ENCODE results near the gene SLC25A2.

Gene SLC25A2

DNA sequence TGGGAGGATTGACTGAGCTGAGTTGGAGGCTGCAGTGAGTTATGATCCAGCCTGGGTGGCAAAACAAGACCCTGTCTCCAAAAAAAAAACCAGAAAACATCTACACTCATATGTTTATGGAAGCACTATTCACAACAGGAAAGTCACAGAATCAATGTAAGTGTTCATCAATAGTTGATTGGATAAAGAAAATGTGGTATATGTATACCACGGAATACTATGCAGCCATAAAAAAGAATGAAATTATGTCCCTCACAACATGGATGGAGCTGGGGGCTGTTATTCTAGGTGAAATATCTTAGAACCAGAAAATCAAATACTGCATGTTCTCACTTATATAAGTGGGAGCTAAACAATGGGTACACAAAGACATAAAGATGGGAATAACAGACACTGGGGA lies 2.8 kb upstream of the SLC25A2 start:
- no peak for DNase-seq

DNA sequence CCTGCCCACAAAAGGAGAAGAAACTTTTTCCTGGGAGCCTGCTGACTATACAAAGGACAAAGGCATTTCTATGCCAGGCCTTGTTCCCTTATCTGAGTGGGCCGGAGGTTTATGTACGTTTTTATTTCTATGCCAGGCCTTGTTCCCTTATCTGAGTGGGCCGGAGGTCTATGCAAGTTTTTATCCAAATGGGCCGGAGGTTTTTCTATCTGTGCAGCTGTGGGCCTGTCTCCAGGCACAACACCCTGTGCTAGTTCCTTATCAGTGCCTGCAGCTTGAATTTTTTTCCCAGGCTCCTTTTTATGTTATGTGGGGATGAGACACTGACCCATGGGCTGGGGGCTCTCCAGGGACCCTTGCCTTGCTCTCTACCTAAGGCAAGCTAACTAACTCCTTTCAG lies 5.5 kb downstream of the SLC25A2 start:
- no peak for DNase-seq

DNA sequence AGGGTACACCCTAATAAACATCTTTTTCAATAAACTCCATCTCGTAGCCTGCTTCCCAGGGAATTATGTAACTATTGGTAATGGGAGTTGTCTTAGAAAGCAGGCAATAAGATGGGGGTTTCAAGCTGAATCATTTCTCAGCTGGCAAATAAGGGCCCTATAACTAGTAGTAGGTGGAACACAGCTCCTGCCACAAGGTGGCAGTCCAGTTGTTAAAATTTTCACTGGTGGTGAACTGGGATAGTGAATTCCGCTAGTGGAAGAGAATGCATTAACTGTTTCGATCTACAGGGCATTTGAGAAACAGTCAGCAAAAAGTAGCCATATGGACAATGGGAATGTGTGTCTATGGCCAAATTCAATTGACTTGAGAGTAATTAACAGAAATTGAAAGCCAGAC lies 30.9 kb downstream of the SLC25A2 start:
- DNase-seq = no peak

DNA sequence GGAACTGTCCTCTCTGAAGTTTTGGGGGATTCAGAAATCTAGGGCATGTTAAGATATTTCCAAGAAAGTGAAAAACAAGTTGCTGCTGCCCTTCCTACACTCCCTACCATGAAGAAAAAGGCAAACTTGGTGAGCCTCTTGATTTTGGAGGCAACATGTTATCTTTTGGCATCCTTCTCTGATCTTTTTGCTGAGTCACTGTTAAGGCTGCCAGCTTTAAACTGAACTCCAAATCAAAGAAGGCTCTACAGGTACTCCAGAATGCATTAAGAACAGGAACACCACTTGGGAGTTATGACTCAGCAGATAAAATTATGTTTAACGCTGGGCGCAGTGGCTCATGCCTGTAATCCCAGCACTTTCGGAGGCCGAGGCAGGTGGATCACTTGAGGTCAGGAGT lies 34.7 kb downstream of the SLC25A2 start:
- no peak for DNase-seq

DNA sequence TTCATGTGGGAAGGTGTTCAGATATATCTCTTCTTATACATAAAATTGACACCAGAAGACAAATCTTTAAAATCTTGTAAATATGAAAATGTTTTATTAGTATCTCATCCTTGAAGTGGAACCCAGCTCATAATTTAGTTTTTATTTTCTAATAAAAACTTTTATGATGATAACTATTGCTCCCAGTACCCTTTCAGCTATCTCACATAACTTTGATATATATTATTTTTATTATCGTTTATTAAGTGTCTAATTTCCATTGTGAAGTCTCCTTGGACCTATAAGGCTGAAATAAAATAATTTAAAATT lies 42.7 kb downstream of the SLC25A2 start:
- DNase-seq = no peak

DNA sequence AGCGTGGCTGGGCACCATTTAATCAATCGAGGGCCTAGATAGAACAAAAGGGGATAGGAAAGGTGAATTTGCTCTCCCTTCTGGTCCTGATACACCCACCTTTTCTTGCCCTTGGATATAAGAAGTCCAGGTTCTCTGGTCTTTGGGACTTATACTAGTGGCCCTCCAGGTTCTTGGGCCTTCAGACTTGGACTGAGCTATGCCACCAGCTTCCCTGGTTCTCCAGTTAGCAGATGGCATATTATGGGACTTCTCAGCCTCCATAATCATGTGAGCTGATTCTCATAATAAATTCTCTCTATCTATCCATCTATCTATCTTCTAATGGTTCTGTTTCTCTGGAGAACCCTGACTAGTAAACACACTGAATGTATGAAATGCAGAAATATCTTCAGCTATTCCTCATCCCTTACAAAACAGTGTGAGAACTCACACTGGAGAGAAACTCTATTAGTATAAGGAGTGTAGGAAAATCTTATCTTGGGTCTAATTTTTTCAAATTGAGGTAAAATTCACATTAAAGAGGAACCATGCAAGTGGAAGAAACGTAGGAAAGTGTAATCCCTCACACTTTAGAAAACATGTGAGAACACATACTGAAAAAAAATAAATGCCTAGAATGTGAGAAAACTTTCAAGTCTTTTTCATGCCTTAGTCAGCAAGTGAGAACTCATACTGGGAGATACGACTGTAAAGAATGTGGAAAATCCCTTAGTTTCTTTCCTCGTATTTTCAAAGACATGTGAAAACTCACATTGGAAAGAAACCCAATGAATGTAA lies 43.2 kb downstream of the SLC25A2 start:
- no peak for DNase-seq

DNA sequence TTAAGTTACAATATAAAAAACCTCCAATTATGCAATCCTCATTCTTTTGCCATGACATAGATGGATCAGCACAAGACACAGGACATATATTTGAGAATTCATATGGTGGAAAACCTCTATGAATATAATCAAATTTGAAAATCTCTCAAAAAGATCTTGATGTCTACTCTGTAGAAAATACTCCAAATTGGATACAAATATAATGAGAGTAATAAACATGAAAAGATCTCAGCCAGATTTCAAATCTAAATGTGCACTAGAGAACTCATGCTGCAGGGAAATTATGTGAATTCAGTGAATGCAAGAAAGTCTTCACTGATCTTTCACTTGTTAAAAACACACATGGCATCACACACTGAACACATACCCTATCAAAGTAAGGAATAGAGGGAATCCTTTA lies 44.9 kb downstream of the SLC25A2 start:
- no peak for DNase-seq

DNA sequence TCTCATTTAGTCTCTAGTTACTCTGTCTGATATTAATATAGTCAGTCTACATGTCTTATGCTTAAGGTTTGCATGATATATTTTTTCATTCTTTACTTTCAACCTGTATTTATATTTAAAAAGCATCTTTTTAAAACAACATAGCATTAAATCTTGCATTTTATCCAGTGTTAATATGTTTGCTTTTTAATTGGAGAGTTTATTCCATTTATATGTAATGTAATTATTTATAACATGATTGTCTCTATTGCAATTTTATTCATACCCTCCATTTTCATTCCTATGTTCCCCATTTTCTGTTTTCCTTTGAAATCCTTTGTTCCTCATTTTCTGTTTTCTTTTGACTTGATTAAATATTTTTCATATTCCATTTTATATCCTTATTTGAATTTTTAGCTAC lies 45.4 kb downstream of the SLC25A2 start:
- DNase-seq = no peak

All from NCI-H2227 treated with DMSO at 0.1 percent for 48 hours (cell line).